Heart right ventricle (tissue), 16 donors: ENCODE measurements around the gene ZNFX1. TPM values are rescaled to one million over a fixed set of nuclear protein-coding genes. Genes with fewer than 3 reads are reported as not detected.
"Not testable (repeated sequence)": the region's sequence is repeated elsewhere in the genome, so short reads cannot be mapped to it uniquely, and the experiment has no call there.

ENCODE experiments used
- ATAC-seq, 8 donors: fragments of 200-7000 bp; cut with Tn5 transposase; one replicate each; pipeline ENCODE4 v1.9.1; 2020; ENCODE audit warnings: mild to moderate bottlenecking in 8 of 8, moderate library complexity in 8 of 8, moderate number of reproducible peaks in 1 of 8
- DNase-seq, 2 donors: peaks; one replicate each; pipeline ENCODE4 v3.0.0-alpha.2; 2020
- H3K27ac ChIP-seq, 10 donors: fragments of 200-600 bp; sonication (generic) in 2 of 10; one replicate each; pipeline versions ENCODE4 v1.5.0 to v1.8.0; 2020 to 2022; ENCODE audit warnings: mild to moderate bottlenecking in 3 of 10
- H3K27me3 ChIP-seq, 7 donors: fragments of 200-600 bp; one replicate each; pipeline ENCODE4 v1.8.0; 2021 to 2022; ENCODE audit warnings: mild to moderate bottlenecking in 2 of 7
- H3K36me3 ChIP-seq, 9 donors: fragments of 200-600 bp; sonication (generic) in 1 of 9; one replicate each; pipeline versions ENCODE4 v1.5.0 to v1.8.0; 2020 to 2022; ENCODE audit warnings: mild to moderate bottlenecking in 2 of 9
- H3K4me1 ChIP-seq, 9 donors: fragments of 200-600 bp; sonication (generic) in 1 of 9; one replicate each; pipeline versions ENCODE4 v1.5.0 to v1.8.0; 2020 to 2022; ENCODE audit warnings: mild to moderate bottlenecking in 4 of 9
- H3K4me3 ChIP-seq, 10 donors: fragments of 200-600 bp; sonication (generic) in 2 of 10; one replicate each; pipeline versions ENCODE4 v1.5.0 to v1.8.0; 2020 to 2022; ENCODE audit warnings: mild to moderate bottlenecking in 7 of 10, moderate library complexity in 2 of 10
- H3K9me3 ChIP-seq, 11 donors: fragments of 200-600 bp in 10 of 11; sonication (generic) in 2 of 11; one replicate each; pipeline versions ENCODE4 v1.5.0 to v1.8.0; 2013 to 2022; ENCODE audit warnings: mild to moderate bottlenecking in 2 of 11, control low read depth in 1 of 11, moderate library complexity in 1 of 11
- CTCF ChIP-seq, 9 donors: fragments of 200-600 bp; sonication (generic) in 2 of 9; IDR thresholded peaks; one replicate each; pipeline versions ENCODE4 v1.5.0 to v1.8.0; 2021 to 2022; ENCODE audit warnings: antibody characterized with exemption in 9 of 9, mild to moderate bottlenecking in 5 of 9, moderate library complexity in 1 of 9
- WGBS, 2 donors: extraction: QIAGEN DNeasy Blood & Tissue Kit; methylation state at CpG; one replicate each; pipeline ENCODE4 v1.1.7; 2013; ENCODE audit warnings: inconsistent platforms in 1 of 2; 5-methylcytosine and 5-hydroxymethylcytosine counted together
- intact Hi-C, 10 donors: fragments of 100-400 bp; cut with DNase I; formaldehyde crosslinking; loops; one replicate each; pipeline versions ENCODE4 v1.11.1 to v1.14.2; 2022
- polyA plus RNA-seq, 2 donors: library from polyadenylated mRNA; stranded (reverse); fragments of 200-250 nt; gene quantifications; one replicate each; pipeline ENCODE4 v1.2.3, GENCODE V29; 2013
- total RNA-seq, 10 donors: library from RNA; stranded (reverse); fragmentation: NEBNext Ultra II Directional in 3 of 10; extraction: Animal tissue kit (Norgen Biotek cat#: 25700) in 3 of 10; gene quantifications; one replicate each; pipeline versions ENCODE4 v1.2.1 to v1.2.4, GENCODE V29; 2021 to 2023
- donor health status: Arrhythmogenic right ventricular cardiomyopathy.
- donor health status: ischemic (EF 13 %, LVEDD 7.1; RV severe dilation, severe dysfunction).
- donor health status: healthy with polysubstance abuse.
- donor health status: DM: no; HTN: yes; CAD: no.
- donor health status: DM: no; HTN: no; CAD: no.
- donor health status: ischemic (EF 25% LVEDD 6.9; RV normal size, moderate dysfunction).
- donor health status: ischemic (EF 25% LVEDD 5.7; RV mildly dilated, moderate dysfunction).
- donor health status: healthy.
- donor health status: DM: yes; HTN: yes; CAD: no.
- donor health status: Ischemic cardiomyopathy.
- donor health status: ischemic (EF 35%, LVEDD 5.7; RV mildly dilated, moderate dysfunction).
- donor health status: nonischemic (EF 11% LVEDD 7.7; RV severe dilation, severe dysfunction).
- donor health status: DM: yes; HTN: yes; CAD: no.
- donor health status: PGD.
- donor health status: ischemic (EF 29% LVEDD 5.4; RV normal size, mild dysfunction).
- donor health status: nonischemic (EF 23%, LVEDD 6.1; RV moderate dilation, normal function).

The ZNFX1 gene
- total and polyA plus RNA-seq, 12 donors: 7.8 to 49.5 (median 23.7) TPM

DNA sequence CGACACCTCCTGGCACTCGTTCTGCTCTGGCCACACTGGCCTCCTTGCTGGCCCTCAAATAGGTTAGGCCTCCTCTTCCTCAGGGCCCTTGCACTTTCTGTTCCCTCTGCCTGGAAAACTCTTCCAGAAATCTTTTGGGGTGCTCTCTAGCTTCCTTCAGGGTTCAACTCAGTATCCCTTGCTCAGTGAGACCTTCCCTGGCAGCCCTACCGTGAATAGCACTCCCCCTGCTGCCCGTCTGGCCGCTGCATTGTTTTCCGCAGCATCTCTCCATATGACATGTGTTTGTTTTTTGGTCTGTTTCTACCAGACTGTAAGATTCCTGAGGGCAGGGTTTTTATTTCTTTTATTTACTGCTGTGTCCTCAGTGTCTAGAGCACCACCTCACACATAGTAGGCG is 52.0 kb downstream of the ZNFX1 start:
- Histone ChIP-seq H3K9me3 (no peaks in the 10 kb centered on the region), H3K27ac (no peak overlapping the region), H3K36me3 (peaks cover 0 to 97% (median 77%) of the 10 kb centered on the region in 9 donors), H3K4me3 (no peak overlapping the region), H3K4me1 (peaks cover 0 to 8% (median 0%) of the 10 kb centered on the region in 9 donors), H3K27me3 (no peaks in the 10 kb centered on the region)
- WGBS, 2 donors: 92 to 93% methylated on average over 7 of the region's 7 CpGs
- no peak for TF ChIP-seq CTCF (IDR thresholded peaks at IDR 0.05)
- DNase-seq (no peak), ATAC-seq (no peak)
- intact Hi-C loops: no loop called here

- Histone ChIP-seq H3K9me3 (no peaks in the 10 kb centered on the region), H3K36me3 (peaks cover 0 to 43% (median 33%) of the 10 kb centered on the region in 9 donors), H3K27me3 (no peaks in the 10 kb centered on the region), H3K4me3 (peak overlapping the region; percentile 60 to 92 (median 72)), H3K27ac (peak overlapping the region in 9 of 10 donors; percentile 78 to 95 (median 86)), H3K4me1 (peaks cover 2 to 26% (median 12%) of the 10 kb centered on the region in 9 donors)
- WGBS, 2 donors: 66 to 71% methylated on average over 28 of the region's 28 CpGs
- DNase-seq: peak in 1 of 2 donors; percentile 27
- no peak for TF ChIP-seq CTCF (IDR thresholded peaks at IDR 0.05)
- peak in 4 of 8 donors; percentile 2 to 34 (median 13) for ATAC-seq
- intact Hi-C loops: loop anchor here in 3 of 10 donors (1.0 to 5.0 kb wide), 3 partner anchors 32 to 88 kb away; partner anchors contain the start of gene STAU1 (in 1 of the 3)
Measured at GRCh38 chr20:49219924-49220831, 57.7 kb downstream of the ZNFX1 start.

DNA sequence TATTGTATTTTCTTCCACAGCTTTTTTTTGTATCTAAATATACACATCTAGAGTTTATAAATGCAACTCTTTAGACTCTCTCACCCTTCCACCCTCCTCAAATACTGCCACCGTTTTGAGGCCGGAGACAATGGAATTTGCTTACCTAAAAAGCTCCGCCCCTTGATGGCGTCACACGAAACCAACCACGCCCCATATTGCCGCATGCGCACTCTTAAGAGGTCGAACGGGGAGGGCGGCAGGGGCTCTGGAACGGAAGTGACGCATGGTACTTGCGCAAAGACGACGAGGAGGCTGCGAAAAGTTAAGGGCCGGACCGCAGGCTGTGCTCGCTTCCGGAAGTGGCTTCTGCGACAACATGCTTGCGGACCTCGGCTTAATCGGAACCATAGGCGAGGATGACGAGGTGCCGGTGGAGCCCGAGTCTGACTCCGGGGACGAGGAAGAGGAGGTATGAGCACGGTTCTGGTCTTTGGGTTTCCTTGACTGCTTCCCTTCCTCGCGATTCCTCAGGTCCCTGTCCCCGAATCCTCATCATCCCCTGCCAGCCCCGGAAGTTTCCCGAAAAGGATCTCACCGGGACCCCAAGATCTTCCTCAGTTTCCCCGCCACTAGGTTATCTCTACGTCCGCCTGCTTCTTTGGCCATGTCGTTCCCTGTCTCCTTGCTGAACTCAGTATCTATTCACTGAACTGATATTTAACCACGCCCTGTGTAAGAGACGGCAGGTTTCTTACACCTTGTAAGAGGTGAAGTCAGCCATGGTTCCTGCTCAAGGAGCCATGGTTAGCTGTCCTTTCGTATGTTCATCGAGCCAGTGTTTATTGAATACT is 58.5 kb downstream of the ZNFX1 start, which contains the start of gene DDX27:
Gene DDX27, plus strand, starts transcription at position 326 of the 833 bp plus-strand sequence. Its CDS starts 33 bp downstream, at position 359.
- WGBS, 2 donors: 0% methylated on average over 46 of the region's 46 CpGs
- no peak for TF ChIP-seq CTCF (IDR thresholded peaks at IDR 0.05)
- ATAC-seq (peak; percentile 96 to 99 (median 98)), DNase-seq (peak; percentile 95 to 97)
- no peaks in the 10 kb centered on the region for H3K27me3 ChIP-seq
- no peaks in the 10 kb centered on the region for H3K9me3 ChIP-seq
- H3K27ac ChIP-seq: peak within 1 kb of the TSS; percentile 76 to 95 (median 86)
- intact Hi-C loops: loop anchor here in 3 of 10 donors (1.0 to 5.0 kb wide), 3 partner anchors 31 to 87 kb away; partner anchors contain the start of gene STAU1 (in 1 of the 3)
- H3K4me3 ChIP-seq: peak within 1 kb of the TSS; percentile 60 to 92 (median 72)
- H3K36me3 ChIP-seq: peaks cover 0 to 35% (median 24%) of the 10 kb centered on the region in 9 donors
- peaks cover 2 to 26% (median 12%) of the 10 kb centered on the region in 9 donors for H3K4me1 ChIP-seq

- intact Hi-C loops: loop anchor here in 3 of 10 donors (1.0 to 5.0 kb wide), 3 partner anchors 30 to 86 kb away; partner anchors contain the start of gene STAU1 (in 1 of the 3)
- H3K27me3 ChIP-seq, H3K9me3 ChIP-seq: not testable (repeated sequence)
- H3K36me3 ChIP-seq: peaks cover 0 to 29% (median 20%) of the 10 kb centered on the region in 9 donors
- H3K4me3 ChIP-seq: peak overlapping the region in 8 of 10 donors; percentile 61 to 86 (median 72)
- H3K4me1 ChIP-seq: peaks cover 2 to 26% (median 12%) of the 10 kb centered on the region in 9 donors
- 60 to 61% methylated on average over 13 of the region's 13 CpGs for WGBS, 2 donors
- ATAC-seq: peak in 5 of 8 donors; percentile 1 to 24 (median 10)
- peak overlapping the region in 9 of 10 donors; percentile 78 to 95 (median 86) for H3K27ac ChIP-seq
- DNase-seq: peak; percentile 16 to 33
Measured at GRCh38 chr20:49218739-49219090, 59.1 kb downstream of the ZNFX1 start.
